ENCODE data around the gene KCNQ2.
"Not testable (repeated sequence)": the region's sequence is repeated elsewhere in the genome, so short reads cannot be mapped to it uniquely, and the experiment has no call there.

KCNQ2 gene
- 1.1 reads per million for total RNA-seq

DNA sequence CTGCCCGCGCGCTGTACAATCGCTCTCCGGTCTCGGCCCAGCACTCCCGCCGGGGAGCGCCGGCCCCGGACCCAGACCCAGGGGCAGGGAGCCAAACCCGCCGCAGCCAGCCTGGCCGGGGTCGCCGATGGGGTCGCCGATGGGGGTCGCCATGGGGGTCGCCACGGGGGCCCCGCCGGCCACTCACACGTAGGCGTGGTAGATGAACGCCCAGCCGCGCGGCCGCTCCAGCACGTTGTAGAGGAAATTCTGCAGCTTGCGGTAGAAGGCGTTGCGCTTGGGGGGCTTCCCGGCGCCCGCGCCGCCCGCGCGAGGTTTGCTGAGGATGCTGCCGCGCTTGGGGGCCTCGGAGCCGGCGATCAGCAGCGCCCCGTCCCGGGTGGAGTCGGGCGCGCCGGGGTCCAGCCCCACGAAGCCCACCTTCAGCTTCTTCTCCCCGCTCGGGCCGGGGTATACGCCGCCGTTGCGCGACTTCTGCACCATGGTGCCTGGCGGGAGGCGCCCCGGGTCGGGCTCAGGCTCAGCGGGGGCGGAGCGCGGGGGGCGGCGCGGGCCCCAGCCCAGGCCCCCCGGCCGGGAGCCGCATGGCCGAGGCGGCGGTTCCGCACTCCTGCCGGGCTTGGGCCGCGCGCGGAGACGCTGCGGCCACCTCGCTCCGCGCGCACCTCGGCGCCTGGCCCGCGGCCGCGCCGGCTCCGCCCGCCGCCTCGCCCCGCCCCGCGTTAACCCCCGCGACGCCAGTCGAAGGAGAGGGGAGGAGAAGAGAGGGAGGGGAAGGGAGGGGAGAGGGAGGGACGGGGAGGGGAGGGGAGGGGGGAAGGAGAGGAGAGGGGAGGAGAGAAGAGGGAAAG, at the start of gene KCNQ2:
Gene KCNQ2 (minus strand): TSS at position 675 of the 851 bp plus-strand sequence. CDS start 192 bp downstream, at position 483.
- DNase-seq = no peak

DNA sequence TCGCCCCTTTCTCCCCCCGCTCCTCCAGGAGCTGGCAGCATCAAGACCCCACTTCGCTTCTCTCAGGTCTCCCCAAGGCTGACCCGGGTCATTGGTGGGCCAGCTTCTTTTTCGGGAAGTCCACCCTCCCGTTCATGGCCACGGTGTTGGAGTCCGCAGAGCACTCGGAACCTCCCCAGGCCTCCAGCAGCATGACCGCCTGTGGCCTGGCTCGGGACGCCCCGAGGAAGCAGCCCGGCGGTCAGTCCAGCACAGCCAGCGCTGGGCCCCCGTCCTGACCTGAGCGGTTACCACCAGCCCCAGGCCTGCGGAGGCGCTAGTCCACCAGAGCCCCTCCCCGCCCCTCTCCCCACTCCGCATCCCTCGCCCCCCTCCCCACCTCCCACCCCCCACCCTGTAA, 49.1 kb upstream of the KCNQ2 start:
- DNase-seq = no peak

DNA sequence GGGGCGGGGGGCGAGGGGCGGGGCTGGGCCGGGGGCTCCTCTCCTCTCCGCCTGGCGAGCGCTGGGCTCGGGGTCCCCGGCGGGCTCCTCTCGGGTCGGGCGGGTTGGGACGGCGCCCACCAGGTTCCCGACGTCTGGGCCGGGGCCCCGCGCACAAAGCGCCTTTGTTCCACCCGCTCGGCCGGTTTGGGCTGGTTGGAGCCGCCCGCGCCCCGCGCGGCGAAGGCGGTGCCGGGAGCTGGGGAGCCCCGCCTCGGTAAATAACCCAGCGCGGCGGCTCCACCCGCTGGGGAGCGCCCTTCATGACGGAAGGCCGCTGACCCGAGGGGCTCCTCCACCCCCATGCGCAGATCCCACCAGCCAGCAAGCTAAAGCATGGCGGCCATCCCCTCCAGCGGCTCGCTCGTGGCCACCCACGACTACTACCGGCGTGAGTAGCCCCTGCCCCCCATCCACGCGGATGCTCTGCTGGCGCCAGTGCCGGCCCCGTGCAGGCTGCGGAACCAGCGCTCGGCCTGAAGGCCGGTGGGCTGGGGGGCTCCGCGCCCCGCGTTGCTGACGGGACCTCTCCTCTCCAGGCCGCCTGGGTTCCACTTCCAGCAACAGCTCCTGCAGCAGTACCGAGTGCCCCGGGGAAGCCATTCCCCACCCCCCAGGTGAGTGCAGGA, 48.6 kb upstream of the KCNQ2 start:
- DNase-seq = peak; percentile 58

DNA sequence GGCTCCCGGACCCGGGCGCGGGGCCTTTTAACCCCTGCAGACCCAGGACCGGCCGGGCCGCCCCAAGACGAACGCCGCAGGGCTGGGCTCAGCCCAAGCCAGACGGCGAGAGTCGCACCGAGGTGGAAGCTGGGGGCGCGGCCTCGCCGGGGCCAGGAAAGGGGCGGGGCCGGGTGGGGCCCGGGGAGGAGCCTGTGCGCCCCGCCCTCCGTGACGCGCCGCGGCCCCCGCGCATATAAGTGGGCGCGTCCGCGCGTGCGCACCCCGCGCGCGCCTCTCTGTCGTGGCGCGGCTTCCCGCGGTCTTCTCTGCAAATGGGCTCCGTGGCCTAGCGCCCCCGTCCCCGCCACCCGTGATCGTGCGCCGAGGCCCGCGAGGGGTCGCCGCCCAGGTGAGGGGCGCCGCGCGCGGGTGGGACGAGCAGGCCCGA, 48.1 kb upstream of the KCNQ2 start, which contains the start of gene PPDPF:
Gene PPDPF (plus strand): TSS at position 262 of the 430 bp plus-strand sequence. CDS start 544 bp downstream, outside the sequence.
- DNase-seq = peak; percentile 80

GRCh38 chr20:63519668-63520503, 47.4 kb upstream of the KCNQ2 start:
- DNase-seq = peak; percentile 57

- no peak for DNase-seq
These were observed 46.7 kb upstream of the KCNQ2 start for GRCh38 chr20:63518946-63519667.

DNA sequence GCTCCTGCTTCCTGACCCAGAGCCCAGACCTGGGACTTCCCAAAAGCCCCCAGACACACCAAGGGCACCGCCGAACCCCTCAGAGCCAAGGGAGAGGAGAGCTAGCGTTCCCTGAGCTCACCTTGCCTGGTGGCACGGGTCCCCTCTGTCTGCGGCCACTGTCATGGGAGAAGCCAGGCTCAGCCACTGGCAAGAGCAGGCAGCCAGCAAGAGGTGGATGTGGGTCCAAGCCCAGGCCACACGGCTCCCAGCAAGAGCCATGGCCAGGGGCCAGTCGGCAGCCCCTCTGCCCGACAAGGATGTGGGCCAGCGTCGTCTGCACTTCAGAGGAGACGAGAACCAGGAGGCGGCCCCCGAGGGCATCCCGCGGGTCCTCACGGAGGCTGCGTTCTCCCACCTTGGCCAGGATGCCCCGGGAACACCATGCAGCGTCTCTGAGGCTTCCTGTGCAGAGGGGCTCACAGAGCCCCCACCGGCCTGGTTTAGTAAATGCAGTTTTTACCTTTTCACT, 46.0 kb upstream of the KCNQ2 start:
- DNase-seq = no peak

GRCh38 chr20:63517376-63518309, 45.2 kb upstream of the KCNQ2 start:
- DNase-seq = no peak

- not testable (repeated sequence) for DNase-seq
These were observed 42.1 kb upstream of the KCNQ2 start for GRCh38 chr20:63514520-63514919.

DNA sequence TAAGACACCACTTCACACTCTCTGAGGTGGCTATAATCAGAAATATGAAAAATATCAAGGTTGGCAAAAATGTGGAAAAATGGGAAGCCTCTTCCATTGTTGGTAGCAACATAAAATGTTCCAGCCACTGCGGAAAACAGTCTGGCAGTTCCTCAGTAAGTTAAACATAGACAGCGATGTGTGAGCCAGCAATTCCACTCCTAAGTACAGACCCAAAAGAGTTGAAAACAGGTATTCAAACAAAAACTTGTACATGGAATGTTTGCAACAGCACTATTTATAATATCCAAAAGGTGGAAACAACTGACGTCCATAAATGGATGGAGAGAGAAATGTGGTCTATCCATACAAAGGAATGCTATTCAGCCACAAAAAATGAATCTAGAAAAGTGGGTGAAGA, 40.8 kb upstream of the KCNQ2 start:
- no peak for DNase-seq

GRCh38 chr20:63509088-63509564, 36.7 kb upstream of the KCNQ2 start:
- no peak for DNase-seq

GRCh38 chr20:63508072-63508768, 35.8 kb upstream of the KCNQ2 start:
- DNase-seq = no peak

DNA sequence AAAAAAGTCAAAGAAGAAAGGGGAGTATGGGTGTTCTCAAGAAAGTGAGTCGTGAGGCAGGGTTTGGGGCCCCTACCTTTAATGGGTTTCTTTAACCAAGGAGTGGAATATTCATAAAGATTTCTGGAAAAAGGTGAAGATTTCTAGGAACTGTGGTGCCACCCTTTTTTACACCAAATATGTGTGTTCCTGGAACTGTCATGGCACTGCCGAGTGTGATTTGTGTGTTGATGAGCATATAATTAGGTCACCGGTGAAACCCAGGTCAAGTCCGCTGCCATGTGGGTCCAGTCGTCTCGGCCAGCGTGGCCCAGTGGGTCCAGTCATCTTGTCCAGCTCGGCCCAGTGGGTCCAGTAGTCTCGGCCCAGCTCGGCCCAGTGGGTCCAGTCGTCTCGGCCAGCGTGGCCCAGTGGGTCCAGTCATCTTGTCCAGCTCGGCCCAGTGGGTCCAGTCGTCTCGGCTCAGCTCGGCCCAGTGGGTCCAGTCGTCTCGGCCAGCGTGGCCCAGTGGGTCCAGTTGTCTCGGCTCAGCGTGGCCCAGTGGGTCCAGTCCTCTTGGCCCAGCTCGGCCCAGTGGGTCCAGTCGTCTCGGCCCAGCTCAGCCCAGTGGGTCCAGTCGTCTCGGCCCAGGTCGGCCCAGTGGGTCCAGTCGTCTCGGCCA, 34.8 kb upstream of the KCNQ2 start:
- no peak for DNase-seq

- DNase-seq = no peak
These were observed 33.3 kb upstream of the KCNQ2 start for GRCh38 chr20:63505723-63506122.

GRCh38 chr20:63505281-63505680, 32.8 kb upstream of the KCNQ2 start:
- no peak for DNase-seq

GRCh38 chr20:63504642-63505041, 32.2 kb upstream of the KCNQ2 start:
- DNase-seq = no peak

GRCh38 chr20:63503524-63503923, 31.1 kb upstream of the KCNQ2 start:
- DNase-seq = no peak

- DNase-seq = no peak
These were observed 30.3 kb upstream of the KCNQ2 start for GRCh38 chr20:63502671-63503172.
